T-helper 2 cell treated with Interferon-gamma antibody and Interleukin-4, amounts not matched to agents 100 ng/mL and 5 ng/mL, for 36 hours (primary cell): ENCODE measurements around the gene SPATA31D4. TPM values are rescaled to one million over a fixed set of nuclear protein-coding genes. Genes with fewer than 3 reads are reported as not detected.
"Not testable (repeated sequence)": the region's sequence is repeated elsewhere in the genome, so short reads cannot be mapped to it uniquely, and the experiment has no call there.

Experiments
- intact Hi-C: fragments of 100-400 bp; cut with micrococcal nuclease; formaldehyde crosslinking; loops from one replicate; pipeline ENCODE4 v1.15.1; 2023
- total RNA-seq: library from RNA; stranded (reverse); gene quantifications from 2 replicates; pipeline ENCODE4 v1.2.3, GENCODE V29; 2022

Gene SPATA31D4
- total RNA-seq: not detected in 2 replicates

DNA sequence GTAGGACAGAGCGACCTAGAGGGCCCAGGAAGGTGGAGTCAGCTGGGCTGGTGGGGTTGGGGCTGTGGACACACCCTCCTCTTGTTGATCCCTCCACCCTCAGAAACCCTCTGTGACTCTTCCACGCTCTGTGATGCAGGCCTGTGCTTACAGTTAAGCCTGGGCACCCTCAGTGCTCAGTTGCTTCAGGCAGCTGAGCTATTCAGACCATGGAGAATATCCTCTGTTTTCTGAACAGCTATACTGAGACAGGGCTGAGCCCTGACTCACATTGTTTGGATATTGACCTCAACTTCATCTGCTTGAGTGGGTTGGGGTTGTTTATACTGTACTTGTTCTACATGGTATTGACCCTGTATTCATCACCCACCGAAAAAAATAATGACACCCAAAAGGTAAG is at the start of gene SPATA31D4:
TSS of gene SPATA31D4 (plus strand) at position 124 of the 400 bp plus-strand sequence. CDS start at position 210, 86 bp downstream.
- intact Hi-C loops: not testable (repeated sequence)

GRCh38 chr9:81878530-81878929 is 49.7 kb upstream of the SPATA31D4 start:
- intact Hi-C loops: no loop called here

GRCh38 chr9:81879501-81879916 is 48.7 kb upstream of the SPATA31D4 start:
- intact Hi-C loops: no loop called here

GRCh38 chr9:81885602-81886001 is 42.6 kb upstream of the SPATA31D4 start:
- intact Hi-C loops: no loop called here

DNA sequence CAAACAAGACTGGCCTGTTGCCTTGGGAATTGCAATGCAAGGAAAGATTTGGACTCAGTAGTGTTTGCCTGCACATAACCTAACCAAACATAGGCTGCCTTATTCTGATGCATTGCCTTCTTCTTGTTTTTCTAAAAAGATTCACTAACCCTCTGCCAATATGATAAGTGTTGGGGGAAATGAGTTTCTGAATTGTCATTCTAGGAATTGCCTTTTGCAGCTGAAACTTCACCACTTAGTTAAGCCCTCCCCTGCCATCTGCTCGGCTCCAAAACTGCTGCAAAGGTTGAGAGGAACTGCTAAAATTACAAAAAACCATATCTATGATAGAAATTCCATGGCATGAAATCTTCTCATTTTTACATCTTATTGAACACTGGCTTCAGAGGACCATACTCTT is 41.6 kb upstream of the SPATA31D4 start:
- intact Hi-C loops: no loop called here

DNA sequence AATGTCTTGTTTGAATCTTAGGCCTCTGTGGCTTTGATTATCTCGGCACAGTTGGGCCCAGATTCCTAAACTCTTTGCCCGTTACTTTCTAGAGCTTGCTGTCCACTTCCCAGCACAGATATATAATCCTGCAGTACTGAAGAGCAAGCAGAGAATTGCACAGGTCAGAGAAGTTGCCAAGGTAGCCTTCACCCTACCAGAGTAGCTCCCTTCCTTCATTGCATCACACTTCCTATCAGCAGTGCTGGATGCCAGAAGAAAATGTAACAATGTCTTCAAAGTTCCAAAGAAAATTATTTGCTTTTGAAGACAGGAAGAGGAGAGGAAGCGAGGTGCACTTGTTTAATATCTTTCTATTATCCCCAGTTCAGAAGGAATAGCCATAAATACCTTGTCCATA is 38.1 kb upstream of the SPATA31D4 start:
- intact Hi-C loops: no loop called here

DNA sequence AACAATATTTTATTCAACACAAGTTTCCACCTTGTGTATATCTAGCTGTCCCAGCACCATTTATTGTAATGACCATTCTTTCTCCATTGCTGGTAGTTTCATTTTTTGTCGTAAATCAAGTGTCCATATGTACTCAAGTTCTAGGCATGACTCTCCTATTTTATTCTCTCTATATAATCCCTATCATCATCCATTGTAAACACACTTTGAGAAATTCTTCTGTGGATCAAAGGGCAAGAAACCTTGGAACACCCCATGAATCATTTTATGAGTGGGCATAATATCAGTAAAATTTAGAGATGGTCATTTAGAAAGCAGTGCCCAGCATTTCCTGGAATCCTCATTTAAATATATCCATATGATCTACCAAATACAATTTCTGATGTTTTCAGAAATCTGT is 35.8 kb upstream of the SPATA31D4 start:
- intact Hi-C loops: no loop called here

DNA sequence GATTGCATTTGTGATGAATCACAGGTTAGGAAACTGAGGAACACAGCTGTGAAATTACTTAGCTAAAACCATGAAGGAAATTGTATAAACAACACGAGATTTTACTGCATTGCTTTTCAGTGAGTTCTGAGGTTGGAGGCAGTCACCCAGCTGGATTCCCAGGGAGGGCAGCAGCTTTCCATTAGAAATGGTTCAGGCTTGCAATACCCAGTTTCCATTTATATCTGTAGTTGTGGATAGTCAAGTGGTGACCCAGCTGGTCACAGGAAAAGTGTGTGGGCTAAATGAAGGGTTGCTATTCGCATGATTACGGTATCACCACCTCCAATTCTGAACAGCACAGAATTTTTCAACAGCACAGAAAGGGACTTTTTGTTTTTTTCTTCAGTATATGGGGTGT is 34.3 kb upstream of the SPATA31D4 start:
- intact Hi-C loops: no loop called here

DNA sequence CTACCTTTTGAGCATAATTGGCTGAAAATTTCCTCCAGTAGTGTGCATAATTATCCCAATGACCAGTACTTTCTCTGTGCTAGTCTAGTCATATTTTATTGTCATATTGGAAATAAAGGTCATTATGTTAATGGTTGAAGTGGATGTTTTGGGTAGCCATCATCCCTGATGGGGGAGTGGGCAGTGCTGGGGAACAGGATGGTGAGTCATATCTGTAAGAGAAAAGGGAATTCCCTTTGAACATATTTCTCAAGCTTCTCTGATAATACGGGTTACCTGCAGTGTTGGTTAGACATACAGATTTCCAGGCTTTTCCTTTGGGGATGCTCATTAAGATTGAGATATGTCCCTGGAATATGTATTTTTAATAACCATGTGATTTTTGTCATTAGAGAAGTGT is 33.3 kb upstream of the SPATA31D4 start:
- intact Hi-C loops: no loop called here

- intact Hi-C loops: no loop called here
These were observed 32.2 kb upstream of the SPATA31D4 start for GRCh38 chr9:81896070-81896469.

GRCh38 chr9:81898851-81899250 is 29.4 kb upstream of the SPATA31D4 start:
- intact Hi-C loops: no loop called here

GRCh38 chr9:81902196-81902595 is 26.0 kb upstream of the SPATA31D4 start:
- intact Hi-C loops: no loop called here

DNA sequence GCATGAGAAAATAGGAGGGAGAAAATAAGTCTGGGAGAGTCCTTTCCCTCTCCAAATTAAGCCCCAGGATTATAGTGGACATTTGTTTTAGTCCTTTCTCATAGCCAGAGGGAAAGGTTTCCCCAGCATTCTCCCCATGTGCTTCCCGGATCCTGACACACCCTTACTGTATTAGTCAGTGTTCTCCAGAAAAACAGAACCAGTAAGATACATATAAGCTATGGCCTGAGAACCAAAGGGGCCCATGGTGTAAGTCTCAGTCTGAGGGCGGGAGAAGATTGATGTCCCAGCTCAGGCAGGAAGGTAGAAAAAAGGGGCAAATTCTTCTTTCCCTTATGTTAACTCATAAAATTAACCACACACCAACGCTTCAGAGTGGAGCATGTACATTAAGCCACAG is 25.6 kb upstream of the SPATA31D4 start:
- intact Hi-C loops: no loop called here

DNA sequence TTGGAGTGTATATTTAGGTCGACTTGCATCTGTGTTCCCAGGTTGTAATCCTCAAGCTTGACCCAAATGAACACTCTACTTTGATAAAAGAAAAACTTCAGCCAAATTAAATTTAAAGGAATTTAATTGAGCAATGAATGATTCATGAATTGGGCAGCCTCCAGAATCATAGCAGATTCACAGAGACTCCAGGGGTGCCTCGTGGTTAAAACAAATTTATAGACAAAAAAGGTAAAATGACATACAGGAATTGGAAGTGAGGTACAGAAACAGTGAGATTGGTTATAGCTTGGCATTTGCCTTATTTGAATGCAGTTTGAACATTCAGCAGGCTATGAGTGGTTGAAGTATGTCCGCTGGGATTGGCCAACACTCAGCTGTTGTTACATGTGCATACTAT is 21.6 kb upstream of the SPATA31D4 start:
- intact Hi-C loops: no loop called here

- intact Hi-C loops: no loop called here
These were observed 16.1 kb upstream of the SPATA31D4 start for GRCh38 chr9:81912135-81912534.

DNA sequence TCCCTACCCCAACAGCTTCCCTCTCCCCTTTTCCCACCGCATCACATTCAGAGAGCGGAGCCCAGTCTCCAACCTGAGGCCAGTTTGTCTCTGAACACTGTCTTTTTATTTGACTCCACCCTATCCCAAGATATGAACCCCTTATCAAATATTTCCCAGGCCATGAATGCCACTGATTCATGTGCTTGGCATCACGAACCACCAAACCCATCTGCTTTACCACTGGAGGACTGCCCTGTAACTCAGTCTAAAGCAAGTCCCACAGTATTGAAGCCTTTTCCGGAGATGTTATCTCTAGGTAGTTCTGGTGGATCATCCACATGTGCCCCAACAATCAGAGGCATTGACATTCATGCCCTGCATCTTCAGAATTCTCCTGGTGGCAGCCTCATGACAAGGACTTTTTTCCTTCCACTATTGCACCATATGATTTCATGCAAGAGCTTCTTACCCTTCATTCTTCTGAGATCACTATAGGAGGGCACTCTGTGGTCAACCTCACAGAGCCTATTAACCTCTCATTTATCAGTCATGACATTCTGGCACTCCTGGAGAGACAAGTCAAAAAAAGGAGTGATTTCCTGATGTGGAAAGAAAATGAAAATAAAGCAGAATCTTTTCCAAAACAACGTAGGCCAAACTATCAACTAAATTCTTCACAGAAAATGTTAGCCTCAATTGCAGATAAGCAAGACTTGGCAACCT is 12.3 kb upstream of the SPATA31D4 start:
- intact Hi-C loops: no loop called here

GRCh38 chr9:81918507-81918906 is 9.7 kb upstream of the SPATA31D4 start:
- intact Hi-C loops: not testable (repeated sequence)

DNA sequence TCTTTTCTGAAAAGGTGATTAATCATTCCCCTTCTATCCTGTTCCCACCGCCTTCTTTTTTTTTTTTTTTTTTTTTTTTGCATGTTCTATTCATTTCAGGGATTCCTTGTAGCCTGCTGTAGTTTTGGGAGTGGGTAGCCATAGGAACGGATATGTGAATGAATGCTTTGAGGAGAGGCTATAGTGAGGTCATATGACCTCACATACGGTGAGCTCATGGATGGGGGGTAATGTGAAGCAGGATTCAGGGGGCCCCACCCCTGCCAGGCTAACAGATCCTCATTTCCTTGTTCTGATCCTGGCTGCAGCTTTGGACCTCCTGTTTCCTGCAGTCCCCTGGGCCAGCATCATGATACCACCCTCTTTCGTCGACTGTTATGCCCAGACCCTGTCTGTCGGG is 1.9 kb downstream of the SPATA31D4 start:
- intact Hi-C loops: not testable (repeated sequence)

GRCh38 chr9:81933547-81933946 is 5.3 kb downstream of the SPATA31D4 start:
- intact Hi-C loops: not testable (repeated sequence)

- intact Hi-C loops: not testable (repeated sequence)
These were observed 15.2 kb downstream of the SPATA31D4 start, which contains the start of gene SPATA31D3 for GRCh38 chr9:81943393-81943792. TSS of gene SPATA31D3 (plus strand) at chr9:81943500. CDS start at chr9:81943586, 86 bp downstream.

DNA sequence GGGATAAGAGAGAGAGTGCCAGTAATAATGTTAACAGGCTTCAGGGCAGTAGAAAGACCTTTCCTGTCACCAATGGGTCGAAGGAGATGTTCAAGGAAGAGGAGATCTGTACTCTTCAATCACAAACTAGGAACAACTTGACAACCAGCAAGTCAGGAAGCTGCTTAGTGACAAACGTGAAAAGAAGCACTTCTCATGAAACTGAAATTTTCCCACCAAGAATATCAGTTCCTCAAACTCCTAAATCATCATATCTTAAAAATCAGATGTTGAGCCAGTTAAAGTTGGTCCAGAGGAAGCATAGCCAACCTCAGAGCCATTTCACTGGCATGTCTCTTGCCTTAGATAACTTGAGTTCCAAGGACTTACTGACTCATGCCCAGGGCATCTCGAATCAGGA is 20.4 kb downstream of the SPATA31D4 start:
- intact Hi-C loops: not testable (repeated sequence)

DNA sequence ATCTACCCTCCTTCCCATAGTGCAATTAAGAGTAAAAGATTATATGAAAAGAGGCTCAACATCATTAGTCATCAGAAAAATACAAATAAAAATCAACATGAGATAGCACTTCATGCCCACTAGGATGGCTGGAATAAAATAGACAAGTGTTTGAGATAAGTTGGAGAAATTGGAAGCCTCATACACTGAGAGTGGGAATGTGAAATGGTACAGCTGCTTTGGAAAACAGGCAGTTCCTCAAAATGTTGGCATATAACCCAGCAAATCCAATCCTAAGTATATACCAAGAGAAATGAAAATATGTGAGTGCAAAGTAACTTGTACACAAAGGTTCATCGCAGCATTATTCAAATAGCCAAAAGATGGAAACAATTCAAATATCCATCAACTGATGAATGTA is 24.9 kb downstream of the SPATA31D4 start:
- intact Hi-C loops: no loop called here

DNA sequence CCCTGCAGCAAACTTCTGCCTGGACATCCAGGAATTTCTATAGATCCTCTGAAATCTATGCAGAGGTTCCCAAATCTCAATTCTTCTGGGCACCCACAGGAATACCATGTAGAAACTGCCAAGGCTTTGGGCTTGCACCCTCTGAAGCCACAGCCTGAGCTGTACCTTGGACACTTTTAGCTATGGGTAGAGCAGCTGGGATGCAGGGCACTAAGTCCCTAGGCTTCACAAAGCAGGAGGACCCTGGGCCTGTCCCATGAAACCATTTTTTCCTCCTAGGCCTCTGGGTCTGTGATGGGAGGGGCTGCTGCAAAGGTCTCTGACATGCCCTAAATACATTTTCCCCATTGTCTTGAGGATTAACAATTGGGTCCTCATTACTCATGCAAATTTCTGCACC is 27.4 kb downstream of the SPATA31D4 start:
- intact Hi-C loops: no loop called here
